HG02973 (cell line): ENCODE results near the gene PEF1.

Source experiments
- ATAC-seq: cut with Tn5 transposase; IDR thresholded peaks from one replicate; pipeline ENCODE4 v1.9.1; 2021; ENCODE audit warnings: moderate library complexity; ENCODE audit not compliant: unreplicated experiment

The PEF1 gene

DNA sequence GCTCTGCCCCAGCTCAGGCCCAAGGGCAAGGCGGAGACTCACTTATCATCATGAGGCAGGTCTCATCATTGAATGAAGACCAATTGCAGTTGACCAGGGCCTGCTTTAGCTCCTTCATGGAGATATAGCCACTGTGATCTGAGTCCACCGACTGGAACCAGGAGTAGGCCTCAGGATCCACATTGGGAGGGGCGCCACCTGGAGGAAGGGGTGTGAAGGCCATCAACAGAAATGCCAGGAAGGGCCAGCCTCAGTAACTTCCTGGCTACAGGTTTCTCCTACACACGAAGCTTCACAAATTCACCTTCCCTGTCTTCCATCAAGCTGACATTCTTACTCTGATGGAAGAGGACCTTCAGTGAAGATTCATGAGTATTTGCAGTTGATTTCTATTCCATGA, 11.6 kb downstream of the PEF1 start:
- no peak for ATAC-seq

DNA sequence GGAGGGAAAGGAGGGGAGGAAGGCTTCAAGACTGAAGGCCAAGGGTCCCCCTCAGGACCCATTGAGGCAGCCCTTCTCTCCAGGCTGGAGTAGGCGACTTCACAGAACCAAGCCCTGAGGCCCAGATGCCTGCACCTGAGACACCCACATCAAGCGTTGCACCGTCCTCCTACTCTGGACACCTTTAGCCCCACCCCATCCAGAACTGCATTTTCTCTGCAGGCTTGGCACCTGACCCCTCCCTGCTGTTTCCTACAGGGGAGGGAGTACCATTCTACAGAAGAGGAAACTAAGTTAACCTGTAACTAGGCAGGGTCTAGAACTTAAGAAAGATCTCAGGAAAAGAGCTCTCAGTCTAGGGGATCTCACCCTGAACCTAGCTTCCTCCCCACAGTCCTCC, 12.0 kb downstream of the PEF1 start:
- no peak for ATAC-seq

DNA sequence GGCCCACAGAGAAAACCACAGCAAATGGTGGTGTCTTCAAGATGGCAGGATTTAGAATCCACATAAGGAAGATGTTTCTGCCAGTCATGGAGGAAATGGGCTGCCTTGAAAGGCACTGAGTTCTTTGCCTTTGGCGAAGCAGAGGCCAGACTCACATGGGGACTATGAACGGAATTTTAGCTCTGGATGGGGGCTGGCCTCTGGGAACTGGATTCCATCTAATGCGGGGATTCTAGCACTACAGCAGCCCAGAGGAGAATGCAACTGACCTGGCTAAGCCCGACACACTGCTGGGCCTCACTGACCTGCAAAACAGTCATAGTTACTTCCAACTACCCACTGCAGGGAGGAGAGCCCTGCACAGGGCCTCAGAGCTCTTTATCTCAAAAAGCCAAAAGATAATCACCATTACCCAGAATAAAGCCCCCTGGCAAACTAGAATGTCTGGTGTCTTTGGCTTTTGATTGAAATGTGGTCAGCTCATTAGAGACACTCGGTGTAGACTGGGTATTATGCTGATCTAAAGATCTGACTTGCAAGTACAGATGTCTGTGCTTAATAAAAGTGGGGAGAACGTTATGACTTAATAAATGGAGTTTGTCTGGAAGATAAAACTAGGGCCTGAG, 15.6 kb downstream of the PEF1 start:
- no peak for ATAC-seq

DNA sequence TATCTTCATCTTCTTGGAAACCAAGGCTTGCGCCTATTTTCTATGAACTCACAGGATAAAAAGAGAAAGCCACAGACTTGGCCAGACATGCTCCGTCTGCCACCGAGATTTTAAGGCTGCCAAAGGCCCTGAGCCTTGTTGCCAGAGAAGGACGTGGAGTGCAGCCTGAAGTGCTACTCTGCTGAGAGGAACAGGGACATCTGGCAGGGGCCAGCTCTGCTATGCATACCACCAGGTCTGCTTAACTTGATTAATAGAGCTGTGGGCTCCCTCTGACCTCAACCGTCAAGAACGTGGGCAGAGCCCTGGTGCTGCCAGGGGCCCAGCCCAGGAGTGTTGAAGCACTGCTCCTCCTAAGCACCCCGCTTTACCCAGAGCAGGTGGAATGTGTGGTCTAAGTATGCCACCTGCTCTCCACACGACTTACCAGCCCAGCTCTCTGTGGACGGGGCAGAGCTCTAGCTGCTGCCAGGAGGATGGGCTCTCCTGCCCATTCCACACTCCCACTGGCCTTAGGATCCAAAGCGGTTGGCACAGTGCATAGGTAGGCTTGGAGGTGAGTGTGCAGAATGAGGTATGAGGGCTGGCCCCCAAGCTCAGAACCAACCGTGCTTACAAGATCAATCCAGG, 16.6 kb downstream of the PEF1 start:
- ATAC-seq, result no peak

DNA sequence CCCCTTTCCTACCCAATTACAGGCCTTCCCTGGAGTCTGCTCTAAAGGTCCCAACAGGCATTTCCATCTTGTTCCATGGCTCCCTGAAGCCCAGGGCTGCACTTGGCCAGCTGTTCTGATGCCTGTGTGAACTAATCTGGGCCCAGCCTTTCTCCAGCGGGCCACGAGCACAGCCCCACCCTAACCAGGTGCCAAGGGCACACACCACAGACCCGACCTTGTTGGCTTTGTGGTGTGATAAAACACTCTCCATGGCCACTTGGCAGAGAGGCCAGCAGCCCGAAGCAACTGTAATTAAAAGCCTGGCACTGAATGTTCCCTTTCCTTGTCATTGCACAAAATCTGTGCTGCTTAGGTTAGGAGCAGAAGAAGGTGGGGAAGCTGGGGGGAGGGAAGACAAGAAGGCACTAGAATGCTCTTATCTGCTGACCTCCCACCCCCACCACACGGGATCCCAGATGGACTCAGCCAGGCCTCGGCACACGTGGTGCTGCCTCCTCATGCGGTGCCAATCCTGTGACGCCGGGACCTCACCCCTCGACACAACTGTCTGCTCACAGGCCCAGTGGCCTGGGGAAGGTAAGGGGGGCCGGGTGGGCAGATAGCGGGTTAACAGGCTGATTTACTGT, 17.3 kb downstream of the PEF1 start:
- no peak for ATAC-seq

DNA sequence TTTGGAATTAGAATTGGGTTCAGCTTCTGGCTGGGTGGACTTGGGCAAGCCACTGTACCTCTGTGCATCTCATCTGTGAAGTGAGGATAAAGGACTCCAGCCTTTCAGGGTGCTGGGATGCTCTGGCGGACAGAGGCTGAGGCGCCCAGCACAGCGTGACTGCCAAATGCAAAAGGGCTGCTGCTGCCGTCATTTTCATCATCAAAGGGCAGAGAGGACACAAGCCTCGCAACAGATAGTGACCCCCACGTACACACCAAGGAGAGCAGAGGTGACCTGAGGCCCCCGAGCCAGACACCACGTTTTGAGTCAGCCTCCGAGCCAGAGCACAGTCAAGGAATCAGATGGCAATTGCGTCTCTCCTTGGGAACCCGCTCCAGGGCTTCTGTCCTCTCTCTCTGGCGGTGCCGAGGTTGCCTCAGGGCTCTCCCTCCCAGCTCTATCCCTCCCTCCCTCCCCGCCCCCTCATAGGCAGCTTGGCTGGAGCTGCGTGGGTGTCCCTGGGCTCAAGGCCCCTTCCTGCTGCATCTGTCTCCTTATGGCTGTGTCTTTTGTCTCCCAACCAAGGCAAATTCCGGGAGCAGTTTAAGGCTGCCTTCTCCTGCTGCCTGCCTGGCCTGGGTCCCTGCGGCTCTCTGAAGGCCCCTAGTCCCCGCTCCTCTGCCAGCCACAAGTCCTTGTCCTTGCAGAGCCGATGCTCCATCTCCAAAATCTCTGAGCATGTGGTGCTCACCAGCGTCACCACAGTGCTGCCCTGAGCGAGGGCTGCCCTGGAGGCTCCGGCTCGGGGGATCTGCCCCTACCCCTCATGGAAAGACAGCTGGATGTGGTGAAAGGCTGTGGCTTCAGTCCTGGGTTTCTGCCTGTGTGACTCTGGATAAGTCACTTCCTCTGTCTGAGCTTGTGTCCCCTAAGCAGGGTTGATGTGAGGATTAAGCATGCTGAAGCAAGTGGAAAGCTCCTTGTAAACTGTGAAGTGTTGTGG, 18.2 kb downstream of the PEF1 start:
- ATAC-seq, result no peak

DNA sequence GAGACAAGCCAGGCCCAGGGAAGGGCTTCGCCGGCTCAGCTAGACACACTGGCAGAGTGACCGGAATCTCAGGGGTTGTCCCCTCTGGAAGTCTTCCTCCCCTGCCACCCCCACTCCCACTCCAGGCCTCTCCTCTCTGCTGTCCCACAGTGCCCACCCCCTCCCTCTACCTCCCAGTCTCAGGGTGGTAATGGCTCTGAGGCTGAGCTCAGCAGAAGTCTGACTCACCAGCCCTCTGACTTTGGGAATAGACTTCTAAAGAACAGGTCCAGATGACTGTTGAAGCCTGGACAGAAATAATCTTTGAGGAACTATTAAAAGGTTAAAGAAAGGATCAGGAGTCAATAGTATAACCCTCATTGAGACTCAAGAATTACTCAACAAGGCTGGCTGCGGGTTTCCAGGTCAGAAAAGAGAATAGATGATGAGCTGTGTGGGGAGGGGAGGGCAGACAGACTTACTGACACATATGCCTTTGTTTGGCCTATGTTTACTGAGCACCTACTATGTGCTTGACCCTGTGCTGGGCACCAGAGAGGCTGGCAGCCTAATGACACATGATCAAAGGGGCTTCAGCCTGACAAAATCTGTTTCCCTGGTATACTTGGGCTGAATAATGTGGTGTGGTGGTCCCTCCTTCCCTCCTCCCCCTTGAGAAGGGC, 19.0 kb downstream of the PEF1 start:
- ATAC-seq, result no peak

DNA sequence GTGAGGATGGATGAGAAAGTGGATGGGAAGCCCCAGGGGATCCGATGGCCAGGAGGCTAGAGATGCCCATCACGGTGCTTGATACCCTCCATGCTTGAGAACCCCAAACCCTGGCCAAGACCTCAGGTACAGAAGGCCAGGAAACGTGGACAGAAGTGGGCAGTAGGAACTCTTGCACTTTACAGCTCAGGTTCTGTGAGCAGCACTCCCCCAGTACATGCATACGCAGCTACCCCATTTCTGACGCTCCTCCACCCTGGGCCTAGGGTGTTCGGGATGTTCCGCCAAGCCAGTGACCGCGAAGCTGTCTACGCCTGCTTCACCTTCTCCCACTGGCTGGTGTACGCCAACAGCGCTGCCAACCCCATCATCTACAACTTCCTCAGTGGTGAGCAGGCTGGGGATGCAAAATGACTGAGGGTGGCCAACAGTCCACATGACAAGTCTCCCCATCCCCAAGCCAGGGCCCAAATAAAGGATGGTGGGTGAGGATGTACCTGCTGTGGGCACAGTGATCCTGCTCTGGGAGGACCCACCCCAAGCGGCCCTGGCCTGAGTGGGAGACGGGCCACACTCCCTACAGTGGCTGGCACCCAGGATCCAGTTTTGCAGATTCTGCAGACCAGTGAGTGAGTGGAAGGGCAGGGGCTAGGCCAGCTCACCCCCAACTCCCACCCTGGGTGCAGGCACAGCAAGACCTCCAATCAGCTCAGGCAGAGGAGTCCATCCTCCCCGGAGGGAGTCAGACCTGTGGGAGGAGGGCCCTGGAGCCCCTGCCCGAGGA, 19.8 kb downstream of the PEF1 start:
- no peak for ATAC-seq

DNA sequence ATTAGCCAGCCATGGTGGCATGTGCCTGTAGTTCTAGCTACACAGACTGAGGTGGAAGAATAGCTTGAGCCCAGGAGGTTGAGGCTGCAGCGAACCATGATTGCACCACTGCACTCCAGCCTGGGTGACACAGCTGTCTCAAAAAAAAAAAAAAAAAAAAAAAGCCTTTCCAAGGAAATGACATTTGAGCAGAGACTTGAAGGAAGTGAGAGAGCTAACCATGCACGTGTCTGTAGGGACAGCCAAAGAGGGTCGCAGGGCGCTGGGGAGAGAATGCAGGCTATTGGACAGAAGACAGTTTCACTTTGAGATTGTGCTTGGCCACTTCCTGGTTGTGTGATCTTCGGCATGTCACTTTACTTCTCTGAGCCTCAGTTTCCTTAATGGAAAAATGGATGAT, 20.4 kb downstream of the PEF1 start:
- no peak for ATAC-seq

DNA sequence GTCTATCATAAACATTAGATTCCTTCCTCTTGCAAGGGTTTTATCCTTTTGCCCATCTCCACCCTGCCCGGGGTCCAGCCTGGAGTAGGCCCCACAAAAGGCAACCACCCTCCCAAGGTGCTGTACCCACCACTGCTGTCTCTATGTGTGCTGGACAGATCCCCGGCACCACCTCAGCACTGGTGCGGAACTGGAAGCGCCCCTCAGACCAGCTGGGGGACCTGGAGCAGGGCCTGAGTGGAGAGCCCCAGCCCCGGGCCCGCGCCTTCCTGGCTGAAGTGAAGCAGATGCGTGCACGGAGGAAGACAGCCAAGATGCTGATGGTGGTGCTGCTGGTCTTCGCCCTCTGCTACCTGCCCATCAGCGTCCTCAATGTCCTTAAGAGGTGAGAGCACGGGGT, 21.3 kb downstream of the PEF1 start:
- ATAC-seq, result no peak

DNA sequence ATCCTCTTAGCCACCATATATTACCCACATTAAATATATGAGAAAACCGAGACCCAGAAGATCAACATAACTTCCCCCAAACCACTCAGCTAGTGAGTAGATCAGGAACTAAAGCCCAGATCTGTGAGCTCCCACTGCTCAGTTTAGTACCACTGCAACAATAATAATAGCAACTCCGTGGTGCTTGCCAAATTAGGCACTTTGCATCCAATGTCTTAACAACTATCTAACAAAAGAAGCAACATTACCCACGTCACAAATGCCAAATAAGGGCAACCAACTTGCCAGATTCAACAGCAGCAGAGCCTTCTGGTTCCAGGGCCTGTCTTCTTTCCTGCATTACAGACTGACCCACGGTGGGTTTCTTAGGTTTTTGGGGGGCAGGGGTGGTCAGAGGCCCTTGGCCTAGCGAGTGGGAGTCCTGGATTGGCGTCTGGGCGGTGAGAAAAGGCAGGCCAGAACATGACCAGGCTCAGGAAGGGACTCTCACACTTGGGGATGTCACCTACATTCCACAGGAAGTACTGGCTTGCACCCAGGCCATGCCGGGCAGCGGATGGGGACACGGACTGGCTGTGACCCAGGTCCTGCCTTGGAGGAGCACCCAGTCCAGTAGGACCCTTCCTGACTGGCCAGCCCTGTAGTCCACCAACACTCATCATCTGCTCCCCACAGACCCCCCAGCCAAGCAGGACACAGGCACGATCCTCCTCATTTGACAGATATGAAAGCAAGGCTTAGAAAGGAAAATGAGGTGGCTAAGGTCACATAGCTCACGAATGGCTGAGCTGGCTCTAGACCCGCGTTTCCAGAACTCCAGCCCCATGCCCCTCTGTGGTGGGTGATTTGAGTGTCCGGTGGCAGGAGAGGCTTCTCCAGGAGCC, 22.6 kb downstream of the PEF1 start:
- ATAC-seq, result no peak

DNA sequence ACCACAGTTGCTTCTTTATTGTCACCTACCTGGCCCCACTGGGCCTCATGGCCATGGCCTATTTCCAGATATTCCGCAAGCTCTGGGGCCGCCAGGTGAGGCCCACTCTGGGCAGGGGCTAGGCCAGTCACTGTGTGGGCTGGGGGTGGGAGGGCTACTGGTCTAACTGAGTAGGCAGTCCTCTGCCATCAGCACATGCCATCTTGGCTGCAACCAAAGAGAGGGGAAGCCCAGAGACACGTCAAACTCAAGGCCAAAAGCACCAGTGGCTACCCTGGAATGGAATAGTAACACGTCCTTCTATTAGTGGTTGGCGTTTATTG, 23.2 kb downstream of the PEF1 start:
- ATAC-seq, result no peak

DNA sequence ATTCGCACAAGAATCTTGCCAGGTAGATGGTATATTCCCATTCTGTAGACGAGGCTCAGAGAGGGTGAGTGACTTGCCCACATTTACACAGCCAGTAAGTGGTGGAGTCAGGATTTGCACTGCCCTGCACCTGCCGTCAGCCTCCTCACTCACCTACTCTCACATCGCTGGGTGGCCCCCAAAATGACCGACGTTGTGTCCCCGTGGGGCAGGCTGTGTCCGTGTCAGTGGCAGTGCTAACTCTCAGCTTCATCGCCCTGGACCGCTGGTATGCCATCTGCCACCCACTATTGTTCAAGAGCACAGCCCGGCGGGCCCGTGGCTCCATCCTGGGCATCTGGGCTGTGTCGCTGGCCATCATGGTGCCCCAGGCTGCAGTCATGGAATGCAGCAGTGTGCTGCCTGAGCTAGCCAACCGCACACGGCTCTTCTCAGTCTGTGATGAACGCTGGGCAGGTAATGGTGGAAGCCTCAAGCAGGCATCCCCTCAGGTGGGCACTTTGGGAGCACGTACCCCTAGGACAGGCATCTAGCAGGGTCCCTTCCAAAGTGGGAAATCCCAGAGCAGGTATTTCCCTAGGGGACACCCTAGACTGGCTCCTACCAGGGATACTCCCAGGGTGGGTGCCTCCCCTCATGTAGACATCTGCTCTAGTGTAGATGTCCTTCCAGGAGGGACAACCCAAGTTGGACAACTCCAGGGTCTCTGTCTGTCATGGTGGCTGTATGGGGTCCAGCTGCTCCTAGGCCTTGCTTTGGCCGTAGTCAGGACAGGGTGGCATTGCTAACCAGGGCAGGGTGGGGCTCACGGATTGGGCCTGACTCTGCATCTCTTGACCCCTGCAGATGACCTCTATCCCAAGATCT, 23.8 kb downstream of the PEF1 start:
- ATAC-seq, result no peak

DNA sequence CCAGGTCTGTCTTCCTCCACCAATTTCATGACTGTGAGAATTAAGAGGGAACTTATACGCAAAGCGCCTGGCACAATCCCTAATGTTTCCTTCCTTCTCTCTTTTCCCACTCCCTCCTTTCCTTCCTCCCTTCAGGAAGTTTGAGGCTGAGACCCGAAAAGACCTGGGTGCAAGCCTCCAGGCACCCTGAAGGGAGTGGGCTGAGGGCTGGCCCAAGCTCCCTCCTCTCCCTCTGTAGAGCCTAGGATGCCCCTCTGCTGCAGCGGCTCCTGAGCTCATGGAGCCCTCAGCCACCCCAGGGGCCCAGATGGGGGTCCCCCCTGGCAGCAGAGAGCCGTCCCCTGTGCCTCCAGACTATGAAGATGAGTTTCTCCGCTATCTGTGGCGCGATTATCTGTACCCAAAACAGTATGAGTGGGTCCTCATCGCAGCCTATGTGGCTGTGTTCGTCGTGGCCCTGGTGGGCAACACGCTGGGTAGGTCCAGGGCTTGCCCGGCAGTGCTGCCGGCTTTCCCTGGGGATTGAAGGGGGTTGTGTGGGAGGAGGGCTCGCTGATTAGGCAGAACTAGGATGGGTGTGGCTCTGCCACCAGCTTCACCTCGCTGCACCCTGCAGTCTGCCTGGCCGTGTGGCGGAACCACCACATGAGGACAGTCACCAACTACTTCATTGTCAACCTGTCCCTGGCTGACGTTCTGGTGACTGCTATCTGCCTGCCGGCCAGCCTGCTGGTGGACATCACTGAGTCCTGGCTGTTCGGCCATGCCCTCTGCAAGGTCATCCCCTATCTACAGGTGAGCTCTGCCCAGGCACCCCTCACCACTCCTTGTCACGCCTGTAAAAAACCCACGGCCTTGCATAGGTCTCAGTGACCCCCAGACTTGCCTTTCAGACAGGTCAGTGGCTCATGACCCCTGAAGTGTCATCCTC, 25.5 kb downstream of the PEF1 start:
- no peak for ATAC-seq

DNA sequence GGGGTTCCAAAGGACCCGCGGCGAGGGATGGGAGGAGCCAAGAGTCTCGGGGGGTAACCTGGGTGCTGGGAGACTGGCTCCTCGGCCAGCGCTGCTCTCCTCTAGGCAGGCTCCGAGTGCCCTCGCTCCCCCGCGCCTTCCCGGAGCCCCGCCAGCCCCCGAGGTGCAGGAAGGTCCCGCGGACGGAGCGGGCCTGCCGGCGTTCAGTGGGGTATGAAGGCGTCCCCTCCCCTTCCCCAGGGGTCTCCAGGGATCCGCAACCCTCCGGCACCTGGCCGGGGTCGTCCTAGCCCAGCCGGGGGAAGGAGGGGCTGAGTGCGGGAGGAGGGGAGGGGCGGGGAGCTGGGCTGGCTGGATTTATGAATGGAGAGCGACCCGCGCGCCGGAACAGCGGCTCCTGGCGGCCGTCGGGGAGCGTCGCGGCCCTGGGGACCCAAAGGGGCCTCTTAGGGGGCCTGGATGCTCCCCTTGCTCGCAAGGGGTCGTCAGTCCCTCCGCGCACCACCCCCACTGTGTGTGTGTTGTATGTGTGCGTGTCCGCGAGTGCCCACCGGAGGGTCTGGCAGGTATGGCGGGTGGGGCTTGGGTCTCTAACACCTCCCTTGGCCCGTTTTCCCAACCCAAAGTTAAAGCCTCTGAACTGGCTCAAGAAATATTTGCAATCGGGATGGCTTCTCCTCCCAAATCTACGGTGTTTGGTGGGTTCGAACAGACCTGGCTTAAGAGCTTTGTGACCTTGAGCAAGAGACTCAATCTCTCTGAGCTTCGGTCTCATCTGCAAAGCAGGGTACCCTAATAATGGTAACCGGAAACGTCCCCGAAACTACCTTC, 26.5 kb downstream of the PEF1 start:
- ATAC-seq, result no peak

DNA sequence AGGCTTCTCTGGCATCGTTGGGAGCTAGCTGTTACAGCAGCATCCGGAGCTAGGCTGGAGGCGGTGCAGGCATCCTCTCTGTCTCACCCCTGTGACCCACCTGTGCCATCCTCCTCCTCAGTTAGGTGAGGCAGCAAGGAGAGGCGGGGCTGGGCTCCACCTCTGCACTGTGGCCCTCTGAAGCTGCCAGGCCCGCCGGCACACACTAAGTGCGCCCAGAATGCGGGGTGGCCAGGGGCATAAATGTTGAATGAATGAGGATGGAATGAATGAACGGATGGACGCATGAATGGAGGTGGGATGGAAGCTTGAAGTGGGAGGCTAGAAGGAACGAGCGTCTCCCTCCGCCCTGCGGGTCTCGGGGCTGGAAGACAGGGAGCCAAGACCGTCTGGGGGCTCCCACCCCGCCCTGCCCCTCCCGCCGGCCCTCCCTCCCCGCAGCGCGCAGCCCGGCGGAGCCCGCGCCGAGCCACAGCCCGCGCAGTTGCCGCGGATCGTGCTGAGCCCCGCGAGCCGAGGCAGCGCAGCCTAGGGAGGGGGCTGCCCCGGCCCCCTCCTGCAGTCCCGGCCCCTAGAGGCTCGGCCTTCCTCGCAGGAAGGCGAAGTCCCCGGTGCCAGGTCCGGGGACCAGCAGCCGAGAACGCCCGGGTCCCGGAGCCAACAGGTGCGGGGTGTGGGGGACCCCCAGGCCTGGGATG, 27.3 kb downstream of the PEF1 start, which contains the start of gene HCRTR1:
Gene HCRTR1, plus strand, starts transcription at position 472 of the 698 bp plus-strand sequence. CDS start 1,504 bp downstream, outside the sequence.
- no peak for ATAC-seq
